Panc1 (cell line): Measurements from ENCODE around the gene PRR35. TPM values are rescaled to one million over a fixed set of nuclear protein-coding genes. Genes with fewer than 3 reads are reported as not detected.

Experiments used
- ATAC-seq: fragments of 200-7000 bp; cut with Tn5 transposase; 2 replicates; pipeline ENCODE4 v1.9.1; 2020; ENCODE audit warnings: mild to moderate bottlenecking, moderate library complexity
- BruUV-seq: library from RNA; stranded (reverse); fragments of 400-500 nt; replicated peaks from 2 replicates; lab custom pipeline; 2021; lab: Mats Ljungman, UMichigan
- CTCF ChIA-PET: fragments of 300-600 bp; sonication (Branson Sonifier 250); formaldehyde crosslinking; loops from one replicate; lab custom pipeline; 2022; ENCODE audit warnings: antibody characterized with exemption; lab: Charles Lee
- POLR2A ChIA-PET: fragments of 300-600 bp; sonication (Branson Sonifier 250); formaldehyde crosslinking; loops from one replicate; lab custom pipeline; 2022; ENCODE audit warnings: antibody characterized with exemption; lab: Charles Lee
- DNase-seq: peaks from one replicate; pipeline ENCODE4 v3.0.0-alpha.2; 2010; ENCODE audit warnings: low read depth, low spot score
- H3K27ac ChIP-seq: 2 replicates; pipeline ENCODE4 v1.5.1; 2011; ENCODE audit warnings: mild to moderate bottlenecking, low read length, inconsistent platforms
- H3K27me3 ChIP-seq: fragments of 200-500 bp; sonication (Bioruptor generic); 2 replicates; pipeline ENCODE4 v1.6.0; 2014; ENCODE audit warnings: low read length, inconsistent platforms; ENCODE audit not compliant: control insufficient read depth, insufficient read depth
- H3K36me3 ChIP-seq: fragments of 200-500 bp; sonication (Bioruptor generic); 2 replicates; pipeline ENCODE4 v1.5.1; 2014; ENCODE audit warnings: inconsistent platforms, mild to moderate bottlenecking, low read length, moderate library complexity; ENCODE audit not compliant: control insufficient read depth, insufficient read depth
- H3K4me1 ChIP-seq: 2 replicates; pipeline ENCODE4 v1.5.1; 2011; ENCODE audit warnings: inconsistent platforms, mild to moderate bottlenecking, low read length, moderate library complexity; ENCODE audit not compliant: control insufficient read depth, insufficient read depth
- H3K4me3 ChIP-seq, 2 experiments: 2 replicates each; pipeline ENCODE4 v1.5.1; 2011 to 2012; ENCODE audit warnings: low read depth in 2 of 2, low read length in 2 of 2, mild to moderate bottlenecking in 2 of 2, inconsistent platforms in 1 of 2, moderate library complexity in 1 of 2
- H3K9me3 ChIP-seq: fragments of 200-500 bp; sonication (Bioruptor generic); 2 replicates; pipeline ENCODE4 v1.5.1; 2014; ENCODE audit warnings: low read depth, mild to moderate bottlenecking, inconsistent platforms, low read length, moderate library complexity; ENCODE audit not compliant: control insufficient read depth, insufficient read depth
- CTCF ChIP-seq: fragments of 450-650 bp; IDR thresholded peaks from 2 replicates; pipeline ENCODE4 v1.5.1; 2017; ENCODE audit warnings: mild to moderate bottlenecking
- POLR2AphosphoS5 ChIP-seq: IDR thresholded peaks from 2 replicates; pipeline ENCODE4 v1.6.1; 2012; ENCODE audit warnings: mild to moderate bottlenecking, low read depth, low read length, moderate library complexity
- REST ChIP-seq, 2 experiments: IDR thresholded peaks; 2 replicates each; pipeline ENCODE4 v1.6.1; 2011 to 2012; ENCODE audit warnings: low read depth in 2 of 2, control low read depth in 1 of 2, low read length in 1 of 2, mild to moderate bottlenecking in 1 of 2, moderate library complexity in 1 of 2; ENCODE audit not compliant: insufficient read depth in 1 of 2
- SIN3A ChIP-seq: IDR thresholded peaks from 2 replicates; pipeline ENCODE4 v1.6.1; 2012; ENCODE audit warnings: low read depth, mild to moderate bottlenecking, low read length, moderate library complexity, borderline replicate concordance; ENCODE audit not compliant: insufficient read depth
- TCF7L2 ChIP-seq: IDR thresholded peaks from 2 replicates; pipeline ENCODE4 v1.6.1; 2011; ENCODE audit warnings: mild to moderate bottlenecking, low read depth, low read length, inconsistent platforms
- in situ Hi-C: cut with HindIII; loops from 2 replicates; pipeline ENCODE4 v1.10.0; 2016; ENCODE audit warnings: low sequenced_read_pairs, low pct_unique_long_range_greater_than_20kb
- intact Hi-C: fragments of 100-400 bp; cut with micrococcal nuclease; formaldehyde crosslinking; loops from one replicate; pipeline ENCODE4 v1.10.0; 2022; ENCODE audit not compliant: unreplicated experiment
- total RNA-seq: library from RNA; stranded (reverse); gene quantifications from one replicate; pipeline ENCODE4 v1.2.1, GENCODE V29; 2021; ENCODE audit not compliant: unreplicated experiment

PRR35 gene
- total RNA-seq, 1 experiment from 2014 or later = 2.2 TPM

- H3K4me3 ChIP-seq = no peak overlapping the region
- intact Hi-C loops = no loop called here
- no peaks in the 10 kb centered on the region for H3K27me3 ChIP-seq
- no TSS peak for BruUV-seq
- DNase-seq (no peak), ATAC-seq (no peak)
- H3K27ac ChIP-seq = no peak overlapping the region
- in situ Hi-C loops = no loop called here
- TF ChIP-seq CTCF = no peak
- no peak for TF ChIP-seq TCF7L2
- TF ChIP-seq SIN3A = no peak
- no peak for TF ChIP-seq POLR2AphosphoS5
- no peak for TF ChIP-seq REST (IDR thresholded peaks at IDR 0.05; ENCODE audit: insufficient read depth in 1 of 2, low read depth in 2 of 2, low read length in 1 of 2)
- POLR2A ChIA-PET = no interaction called here
- no peaks in the 10 kb centered on the region for H3K9me3 ChIP-seq
- H3K36me3 ChIP-seq = no peaks in the 10 kb centered on the region
- H3K4me1 ChIP-seq = peaks cover 27% of the 10 kb centered on the region
- CTCF ChIA-PET = no interaction called here
These were observed 3.6 kb upstream of the PRR35 start for GRCh38 chr16:556474-557173.

GRCh38 chr16:557463-558297 lies 2.5 kb upstream of the PRR35 start:
- Histone ChIP-seq H3K27me3 (no peaks in the 10 kb centered on the region), H3K36me3 (no peaks in the 10 kb centered on the region), H3K4me1 (peaks cover 27% of the 10 kb centered on the region), H3K27ac (no peak overlapping the region), H3K4me3 (no peak overlapping the region), H3K9me3 (no peaks in the 10 kb centered on the region)
- ChIA-PET POLR2A (no interaction called here), CTCF (no interaction called here)
- TF ChIP-seq TCF7L2 (no peak), POLR2AphosphoS5 (no peak), CTCF (no peak), SIN3A (no peak), REST (IDR thresholded peaks at IDR 0.05; ENCODE audit: insufficient read depth in 1 of 2, low read depth in 2 of 2, low read length in 1 of 2) (no peak)
- ATAC-seq (no peak), DNase-seq (no peak)
- intact Hi-C loops = no loop called here
- in situ Hi-C loops = no loop called here
- BruUV-seq = no TSS peak
